AG09309 (cell line): Measurements from ENCODE around the gene STK32B.

Experiments
- DNase-seq: peaks from one replicate; pipeline ENCODE4 v3.0.0-alpha.2; 2010; ENCODE audit warnings: low read depth
- H3K4me3 ChIP-seq: 2 replicates; pipeline ENCODE4 v1.5.1; 2011; ENCODE audit warnings: mild to moderate bottlenecking, low read depth, low read length, moderate library complexity; ENCODE audit not compliant: control insufficient read depth
- TF ChIP-seq, protein P1 (sequence below): IDR thresholded peaks from 2 replicates; pipeline ENCODE4 v1.5.1; 2011; ENCODE audit warnings: mild to moderate bottlenecking, low read depth, low read length, inconsistent platforms; ENCODE audit not compliant: insufficient read depth, control insufficient read depth; ENCODE audit errors: missing control alignments

Gene STK32B

DNA sequence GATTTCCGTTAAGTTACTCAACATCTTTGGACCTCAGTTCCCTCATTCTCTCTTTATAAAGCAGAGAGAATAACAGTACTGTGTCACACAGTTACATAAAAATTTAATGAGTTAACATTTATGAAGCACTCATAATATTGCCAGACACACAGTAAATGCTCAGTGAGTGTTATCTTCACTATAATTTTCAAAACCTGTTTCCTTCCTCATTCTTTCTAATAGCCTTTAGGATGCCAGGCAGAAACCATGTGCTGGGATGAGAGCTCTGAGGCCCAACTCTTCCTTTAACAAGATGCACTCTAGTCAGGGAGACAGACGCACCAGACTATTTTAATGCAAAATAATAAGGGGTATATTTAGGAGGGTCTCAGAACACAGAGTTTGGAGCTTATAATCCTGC is 208.2 kb downstream of the STK32B start:
- DNase-seq: no peak
- no peak overlapping the region for H3K4me3 ChIP-seq
- TF ChIP-seq, protein P1, sequence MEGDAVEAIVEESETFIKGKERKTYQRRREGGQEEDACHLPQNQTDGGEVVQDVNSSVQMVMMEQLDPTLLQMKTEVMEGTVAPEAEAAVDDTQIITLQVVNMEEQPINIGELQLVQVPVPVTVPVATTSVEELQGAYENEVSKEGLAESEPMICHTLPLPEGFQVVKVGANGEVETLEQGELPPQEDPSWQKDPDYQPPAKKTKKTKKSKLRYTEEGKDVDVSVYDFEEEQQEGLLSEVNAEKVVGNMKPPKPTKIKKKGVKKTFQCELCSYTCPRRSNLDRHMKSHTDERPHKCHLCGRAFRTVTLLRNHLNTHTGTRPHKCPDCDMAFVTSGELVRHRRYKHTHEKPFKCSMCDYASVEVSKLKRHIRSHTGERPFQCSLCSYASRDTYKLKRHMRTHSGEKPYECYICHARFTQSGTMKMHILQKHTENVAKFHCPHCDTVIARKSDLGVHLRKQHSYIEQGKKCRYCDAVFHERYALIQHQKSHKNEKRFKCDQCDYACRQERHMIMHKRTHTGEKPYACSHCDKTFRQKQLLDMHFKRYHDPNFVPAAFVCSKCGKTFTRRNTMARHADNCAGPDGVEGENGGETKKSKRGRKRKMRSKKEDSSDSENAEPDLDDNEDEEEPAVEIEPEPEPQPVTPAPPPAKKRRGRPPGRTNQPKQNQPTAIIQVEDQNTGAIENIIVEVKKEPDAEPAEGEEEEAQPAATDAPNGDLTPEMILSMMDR: no peak

GRCh38 chr4:5260121-5260520 is 208.8 kb downstream of the STK32B start:
- TF ChIP-seq, protein P1: no peak
- DNase-seq: no peak
- no peak overlapping the region for H3K4me3 ChIP-seq

DNA sequence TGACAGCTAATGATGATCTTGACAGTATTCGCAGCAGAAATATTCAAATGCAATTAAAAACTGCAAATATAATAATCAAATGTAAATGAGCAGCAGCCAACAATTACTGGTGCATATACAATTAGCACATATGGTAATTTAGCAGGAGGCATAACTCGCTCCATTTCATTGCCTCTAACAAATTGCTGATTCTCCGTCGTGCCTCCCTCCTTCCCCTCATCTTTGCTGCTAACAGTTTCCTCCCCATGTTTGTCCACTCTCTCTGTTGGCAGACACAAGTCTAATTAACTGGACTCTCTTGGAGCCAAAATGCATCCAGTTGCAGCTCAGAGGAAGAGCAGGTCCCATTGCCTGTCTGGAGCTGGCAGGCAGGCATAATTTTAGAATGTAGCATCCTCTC is 210.6 kb downstream of the STK32B start:
- TF ChIP-seq, protein P1: no peak
- no peak overlapping the region for H3K4me3 ChIP-seq
- no peak for DNase-seq

GRCh38 chr4:5266991-5267390 is 215.7 kb downstream of the STK32B start:
- TF ChIP-seq, protein P1: no peak
- no peak overlapping the region for H3K4me3 ChIP-seq
- DNase-seq: no peak

GRCh38 chr4:5267408-5267807 is 216.1 kb downstream of the STK32B start:
- TF ChIP-seq, protein P1: no peak
- DNase-seq: no peak
- H3K4me3 ChIP-seq: no peak overlapping the region

GRCh38 chr4:5276475-5277075 is 225.3 kb downstream of the STK32B start:
- DNase-seq: no peak
- TF ChIP-seq, protein P1: no peak
- H3K4me3 ChIP-seq: no peak overlapping the region

- TF ChIP-seq, protein P1: no peak
- no peak for DNase-seq
- H3K4me3 ChIP-seq: no peak overlapping the region
Observed at GRCh38 chr4:5277079-5277478, 225.8 kb downstream of the STK32B start.
